GM21423 (cell line): ENCODE results near the gene NR1I2.
A peak's percentile ranks its signal among the peaks of the same experiment; 100 is the strongest.

Source experiments
- ATAC-seq: cut with Tn5 transposase; IDR thresholded peaks from one replicate; pipeline ENCODE4 v1.9.1; 2021; ENCODE audit warnings: mild to moderate bottlenecking, moderate library complexity; ENCODE audit not compliant: unreplicated experiment

NR1I2 gene

DNA sequence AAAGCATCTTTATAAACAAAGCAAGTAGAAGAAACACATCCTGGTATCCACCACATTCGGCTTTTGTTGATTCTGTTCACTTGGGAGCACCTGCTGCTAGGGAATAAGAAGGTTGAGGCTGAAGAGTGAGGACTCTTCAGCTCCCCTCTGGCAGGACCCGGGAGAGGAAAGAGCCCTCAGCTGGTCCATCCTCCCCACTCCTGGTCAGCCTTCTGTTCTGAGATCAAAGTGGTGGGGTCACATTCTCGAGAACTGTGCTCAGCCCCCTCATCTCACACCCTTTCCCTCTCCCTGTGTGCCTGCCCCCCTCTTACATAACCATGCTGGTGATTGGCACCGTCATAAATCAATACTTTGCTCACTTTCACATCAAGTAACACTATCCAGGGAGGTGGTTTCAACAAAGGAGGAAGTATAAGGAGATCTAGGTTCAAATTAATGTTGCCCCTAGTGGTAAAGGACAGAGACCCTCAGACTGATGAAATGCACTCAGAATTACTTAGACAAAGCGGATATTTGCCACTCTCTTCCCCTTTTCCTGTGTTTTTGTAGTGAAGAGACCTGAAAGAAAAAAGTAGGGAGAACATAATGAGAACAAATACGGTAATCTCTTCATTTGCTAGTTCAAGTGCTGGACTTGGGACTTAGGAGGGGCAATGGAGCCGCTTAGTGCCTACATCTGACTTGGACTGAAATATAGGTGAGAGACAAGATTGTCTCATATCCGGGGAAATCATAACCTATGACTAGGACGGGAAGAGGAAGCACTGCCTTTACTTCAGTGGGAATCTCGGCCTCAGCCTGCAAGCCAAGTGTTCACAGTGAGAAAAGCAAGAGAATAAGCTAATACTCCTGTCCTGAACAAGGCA, at the start of gene NR1I2:
Gene NR1I2 (plus strand): TSS at position 772 of the 869 bp plus-strand sequence.
- ATAC-seq = no peak

DNA sequence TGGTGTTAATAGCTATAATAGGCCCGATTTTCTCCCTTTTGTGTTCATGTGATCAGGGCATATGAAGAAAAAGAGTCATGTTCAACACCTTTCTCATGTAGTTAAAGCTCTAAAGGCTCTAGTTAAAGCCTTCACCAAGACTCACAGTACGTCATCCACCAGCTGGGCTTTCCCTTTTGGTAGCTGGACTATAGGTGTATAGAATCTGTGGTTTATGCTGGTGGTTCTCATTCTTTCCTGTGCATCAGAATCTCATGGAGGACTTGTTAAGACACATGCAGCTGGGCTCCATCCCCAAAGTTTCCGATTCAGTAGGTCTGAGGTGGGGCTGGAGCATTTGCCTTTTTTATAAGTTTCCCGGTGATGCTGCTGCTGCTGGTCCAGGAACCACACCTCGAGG, 48.1 kb upstream of the NR1I2 start:
- ATAC-seq = no peak

DNA sequence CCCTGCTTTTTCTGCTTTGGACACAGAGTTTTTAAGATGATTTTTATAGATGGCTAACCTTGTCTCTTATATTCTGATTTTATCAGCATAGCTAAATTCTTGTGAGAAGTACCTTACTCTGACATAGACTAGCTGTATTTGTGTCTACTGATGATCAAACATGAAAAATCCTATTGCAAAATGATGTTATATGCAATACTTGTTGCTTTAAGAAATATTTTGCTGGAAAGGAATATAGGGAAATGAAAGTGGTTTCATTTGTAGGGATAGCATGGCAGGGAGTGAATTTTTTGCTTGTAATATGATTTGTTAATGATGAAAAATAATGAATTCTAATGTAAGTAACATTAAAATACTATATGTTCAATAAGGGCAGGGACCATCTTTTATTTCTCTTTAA, 43.2 kb upstream of the NR1I2 start:
- ATAC-seq = no peak

DNA sequence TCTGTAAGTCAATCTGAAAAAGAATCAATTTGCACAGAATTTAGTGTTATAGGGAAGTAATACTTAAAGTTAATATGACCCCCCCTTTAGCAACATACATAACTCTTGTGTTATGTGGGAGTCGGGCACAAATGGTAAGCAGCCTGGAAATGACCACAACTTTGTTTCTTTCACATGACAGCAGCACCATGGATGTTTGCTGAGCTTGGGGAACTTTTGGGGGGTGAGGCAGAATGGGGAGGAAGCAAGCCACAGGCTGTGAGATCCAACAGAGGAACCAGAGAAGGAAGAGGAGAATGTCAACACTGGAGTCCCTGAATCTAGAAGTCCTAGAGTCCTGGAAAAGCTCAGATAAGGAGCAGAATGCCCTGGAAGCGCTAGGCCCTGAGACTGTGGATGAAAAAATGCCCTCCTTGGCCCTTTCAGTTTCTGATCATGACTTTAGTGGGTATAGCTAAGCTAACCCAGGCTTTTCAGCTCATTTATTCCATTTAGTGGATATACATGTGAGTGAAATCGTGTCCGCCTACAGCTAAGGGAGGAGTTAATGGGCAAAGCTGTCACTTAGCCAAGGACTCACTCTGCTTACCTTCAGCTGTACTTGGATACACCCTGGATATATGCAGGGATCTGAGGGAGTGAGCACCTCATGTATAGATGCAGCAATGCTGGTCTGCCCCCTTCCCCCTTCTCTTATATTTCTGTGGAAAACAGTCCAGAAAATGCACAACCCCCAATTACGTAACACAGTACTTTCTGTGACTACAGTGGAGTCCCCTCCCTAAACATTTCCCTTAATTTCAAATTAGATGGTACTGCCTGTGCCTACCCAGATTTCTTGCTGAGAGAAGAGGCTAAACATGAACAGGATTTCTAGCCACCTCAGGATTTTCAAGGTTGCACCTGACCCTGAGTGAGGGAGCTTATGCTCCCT, 40.0 kb upstream of the NR1I2 start:
- no peak for ATAC-seq

DNA sequence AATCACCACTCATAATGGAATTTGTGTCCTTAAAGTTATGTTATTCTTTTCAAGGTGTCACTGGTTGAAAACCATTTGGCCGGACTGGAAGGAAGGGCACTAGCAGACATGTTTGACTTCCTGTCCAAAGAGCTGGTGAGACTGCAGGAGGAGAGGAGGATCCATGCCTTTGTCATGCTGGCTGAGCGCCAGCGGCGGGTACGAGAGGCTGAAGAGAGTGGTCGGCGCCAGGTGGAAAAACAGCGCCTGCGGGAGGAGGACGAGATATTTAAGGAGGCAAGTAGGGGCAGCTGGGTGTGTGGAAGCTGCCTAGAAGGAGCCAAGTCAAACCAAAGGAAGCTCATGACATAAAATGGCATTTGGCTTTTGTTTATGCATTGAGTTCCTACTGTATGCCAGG, 38.0 kb upstream of the NR1I2 start:
- ATAC-seq = no peak

DNA sequence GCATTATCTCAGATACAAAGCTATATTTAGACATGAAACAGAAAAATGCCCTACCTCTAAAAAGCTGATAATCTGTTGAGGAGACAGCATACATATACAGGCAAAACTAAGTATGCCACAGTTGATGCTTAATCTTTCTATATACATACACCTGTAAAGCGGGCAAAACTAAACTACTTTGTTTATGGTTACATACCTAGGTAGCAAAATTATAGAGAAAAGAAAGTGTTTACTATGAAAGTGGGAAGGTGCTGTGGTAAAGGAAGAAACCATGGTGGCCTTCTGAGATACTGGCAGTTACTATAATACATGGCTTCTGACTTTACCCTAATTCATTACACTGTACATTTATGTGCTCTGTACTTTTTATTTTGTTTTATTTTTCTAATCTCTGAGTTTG, 36.0 kb upstream of the NR1I2 start:
- no peak for ATAC-seq

DNA sequence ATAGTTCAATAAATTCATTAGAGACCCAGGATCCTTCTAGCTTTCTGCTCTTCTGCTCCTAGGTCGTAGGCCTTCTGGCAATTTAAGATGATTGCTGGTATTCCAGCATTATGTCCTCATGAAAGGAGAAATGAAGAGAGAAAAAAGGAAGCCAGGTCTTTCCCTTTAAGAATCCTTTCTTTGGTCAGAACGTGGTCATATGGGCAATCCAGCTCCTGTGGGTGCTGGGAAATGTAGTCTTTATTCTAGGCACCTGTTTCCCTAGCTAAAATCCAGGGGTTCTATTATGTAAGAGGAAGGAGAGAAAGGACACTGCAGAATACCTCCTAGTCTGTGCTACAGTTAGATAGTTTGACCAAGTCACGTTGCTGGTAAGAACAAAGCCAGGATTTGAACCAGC, 35.5 kb upstream of the NR1I2 start:
- ATAC-seq = no peak

DNA sequence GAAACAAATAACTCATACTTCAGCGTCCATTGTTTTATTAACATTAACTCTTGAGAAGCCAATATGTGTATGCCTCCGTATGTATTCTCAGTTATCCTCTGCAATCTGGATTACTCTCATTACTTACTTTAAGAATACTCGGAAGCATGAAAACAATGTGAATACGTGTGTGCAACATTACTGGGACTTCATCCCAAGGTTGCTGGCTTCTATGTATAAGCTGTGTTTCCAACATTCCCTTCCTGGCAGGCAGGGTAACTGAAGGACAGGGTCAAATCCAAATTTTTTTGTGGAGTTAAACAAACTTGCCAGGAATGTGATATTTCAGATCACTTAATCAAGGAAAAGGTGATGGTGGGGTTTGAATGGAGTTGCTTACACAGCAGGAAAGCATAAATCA, 34.5 kb upstream of the NR1I2 start:
- ATAC-seq = no peak

DNA sequence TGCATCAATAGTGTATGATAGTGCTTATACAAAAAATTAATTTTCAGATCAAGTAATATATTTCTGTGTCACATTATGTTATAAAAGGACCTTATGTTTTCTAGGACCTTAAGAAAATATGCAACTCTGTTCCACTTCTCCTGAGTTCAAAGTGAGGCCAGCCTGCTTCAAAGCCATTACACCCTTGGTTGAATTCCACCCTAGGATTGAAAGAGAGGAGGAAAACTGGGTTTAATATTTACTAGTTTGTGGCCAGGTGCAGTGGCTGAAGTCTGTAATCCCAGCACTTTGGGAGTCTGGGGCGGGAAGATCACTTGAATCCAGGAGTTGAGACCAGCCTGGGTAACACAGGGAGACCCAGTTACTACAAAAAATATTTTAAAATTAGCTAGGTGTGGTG, 32.9 kb upstream of the NR1I2 start:
- no peak for ATAC-seq

DNA sequence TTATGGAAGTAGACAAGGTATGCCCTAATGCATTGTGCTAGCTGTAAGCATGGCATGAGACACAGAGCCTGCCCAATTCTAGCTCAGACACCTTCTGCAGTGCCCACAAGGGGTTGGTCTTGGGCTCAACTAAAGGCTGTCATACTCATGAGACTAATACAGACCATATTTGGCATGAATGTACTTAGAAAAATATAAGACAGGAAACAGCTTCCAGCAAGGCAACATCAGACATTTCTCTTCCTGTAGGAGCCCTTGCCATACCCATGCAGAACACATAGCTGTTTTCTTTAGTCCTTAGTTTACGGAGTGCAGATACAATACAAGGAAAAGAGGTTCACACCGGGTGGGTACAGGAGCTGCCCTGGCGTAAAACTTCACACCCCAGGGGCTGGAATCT, 30.5 kb upstream of the NR1I2 start:
- no peak for ATAC-seq

DNA sequence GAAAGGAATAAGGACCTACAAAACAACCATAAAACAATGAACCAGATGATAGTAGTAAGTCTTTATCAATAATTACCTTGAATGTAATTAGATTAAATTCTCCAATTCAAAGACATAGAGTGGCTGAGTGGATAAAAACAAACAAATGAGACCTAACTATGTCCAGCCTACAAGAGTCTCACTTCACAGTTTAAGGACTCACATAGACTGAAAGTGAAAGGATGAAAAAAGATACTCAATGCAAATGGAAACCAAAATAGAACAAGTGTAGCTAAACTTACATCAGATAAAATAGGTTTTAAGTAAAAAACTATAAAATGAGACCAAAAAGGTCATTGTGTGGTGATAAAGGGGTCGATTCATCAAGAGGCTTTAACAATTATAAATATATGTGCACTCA, 21.9 kb upstream of the NR1I2 start:
- ATAC-seq = peak; percentile 74

DNA sequence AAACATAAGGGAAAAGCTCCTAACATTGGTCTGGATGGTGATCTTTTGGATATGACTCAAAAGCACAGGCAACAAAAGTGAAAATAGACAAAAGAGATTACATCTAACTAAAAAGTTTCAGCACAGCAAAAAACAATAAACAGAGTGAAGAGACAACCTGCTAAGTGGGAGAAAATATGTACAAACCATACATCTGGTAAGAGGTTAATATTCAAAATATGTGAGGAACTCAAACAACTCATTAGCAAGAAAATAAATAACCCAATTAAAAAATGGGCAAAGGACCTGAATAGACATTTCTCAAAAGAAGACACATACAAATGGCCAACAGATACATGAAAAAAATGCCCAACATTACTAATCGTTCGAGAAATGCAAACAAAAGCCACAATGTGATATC, 19.0 kb upstream of the NR1I2 start:
- ATAC-seq = no peak

DNA sequence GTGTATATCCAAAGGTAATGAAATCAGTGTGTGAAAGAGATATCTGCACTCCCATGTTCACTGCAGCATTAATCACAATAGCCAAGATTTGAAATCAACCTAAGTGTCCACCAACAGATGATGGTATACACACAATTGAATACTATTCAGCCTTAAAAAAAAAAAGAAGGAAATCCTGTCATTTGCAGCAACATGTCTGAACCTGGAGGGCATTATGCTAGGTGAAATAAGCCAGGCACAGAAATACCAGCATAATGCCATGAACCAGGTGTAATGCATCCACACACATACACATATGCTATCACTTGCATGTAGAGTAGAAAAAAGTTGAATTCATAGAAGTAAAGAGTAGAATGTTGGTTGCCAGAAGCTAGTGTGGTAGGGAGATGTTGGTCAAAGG, 18.4 kb upstream of the NR1I2 start:
- no peak for ATAC-seq

DNA sequence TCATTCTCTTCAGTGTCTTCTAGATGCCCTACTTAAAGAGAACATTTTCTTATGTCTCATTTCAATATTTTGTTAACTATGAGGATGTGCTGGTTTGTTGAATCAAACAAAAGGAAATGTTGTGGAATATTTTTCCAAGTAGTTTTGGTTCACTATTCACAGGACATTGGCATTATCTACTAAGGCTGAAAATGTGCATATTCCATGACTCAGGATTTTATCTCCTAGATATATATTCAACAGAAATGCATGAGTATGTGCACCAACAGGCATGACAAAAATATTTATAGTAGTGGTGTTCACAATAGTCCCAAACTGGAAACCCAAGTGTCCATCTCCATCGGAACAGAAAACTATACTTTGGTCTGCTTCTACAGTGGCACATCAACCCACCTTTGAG, 16.7 kb upstream of the NR1I2 start:
- no peak for ATAC-seq

DNA sequence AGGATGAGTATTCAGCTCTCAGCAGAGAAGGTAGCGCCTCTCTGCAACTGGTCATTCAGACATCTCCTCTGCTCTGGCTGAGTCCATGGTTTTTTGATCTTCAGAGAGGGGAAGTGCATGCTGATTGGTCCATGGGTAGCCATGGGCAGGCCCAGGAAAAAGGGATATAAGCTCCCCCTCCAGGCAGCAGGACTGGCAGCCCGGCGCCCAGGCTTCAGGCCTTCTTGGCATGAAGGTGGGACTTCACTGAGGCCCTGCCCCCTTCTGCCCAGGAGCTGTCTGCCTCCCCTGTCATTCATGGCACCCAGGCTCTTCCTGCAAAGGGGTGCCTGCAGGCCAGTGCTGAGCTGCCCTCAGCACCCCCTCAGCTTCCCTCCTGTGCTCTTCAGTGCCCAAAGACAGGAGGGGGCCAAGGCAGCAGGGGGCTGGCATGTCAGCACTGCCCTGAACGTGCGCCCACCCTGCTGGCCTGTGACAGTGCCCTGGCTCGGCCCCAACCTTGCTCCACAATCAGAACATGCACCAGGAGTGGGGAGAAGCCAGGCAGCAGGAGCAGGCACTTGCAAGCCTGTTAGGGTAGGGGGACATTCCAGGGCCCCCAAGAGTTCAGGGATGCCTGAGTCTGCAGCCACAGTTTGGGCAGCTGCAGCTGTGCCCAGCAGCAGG, 13.8 kb upstream of the NR1I2 start:
- no peak for ATAC-seq

DNA sequence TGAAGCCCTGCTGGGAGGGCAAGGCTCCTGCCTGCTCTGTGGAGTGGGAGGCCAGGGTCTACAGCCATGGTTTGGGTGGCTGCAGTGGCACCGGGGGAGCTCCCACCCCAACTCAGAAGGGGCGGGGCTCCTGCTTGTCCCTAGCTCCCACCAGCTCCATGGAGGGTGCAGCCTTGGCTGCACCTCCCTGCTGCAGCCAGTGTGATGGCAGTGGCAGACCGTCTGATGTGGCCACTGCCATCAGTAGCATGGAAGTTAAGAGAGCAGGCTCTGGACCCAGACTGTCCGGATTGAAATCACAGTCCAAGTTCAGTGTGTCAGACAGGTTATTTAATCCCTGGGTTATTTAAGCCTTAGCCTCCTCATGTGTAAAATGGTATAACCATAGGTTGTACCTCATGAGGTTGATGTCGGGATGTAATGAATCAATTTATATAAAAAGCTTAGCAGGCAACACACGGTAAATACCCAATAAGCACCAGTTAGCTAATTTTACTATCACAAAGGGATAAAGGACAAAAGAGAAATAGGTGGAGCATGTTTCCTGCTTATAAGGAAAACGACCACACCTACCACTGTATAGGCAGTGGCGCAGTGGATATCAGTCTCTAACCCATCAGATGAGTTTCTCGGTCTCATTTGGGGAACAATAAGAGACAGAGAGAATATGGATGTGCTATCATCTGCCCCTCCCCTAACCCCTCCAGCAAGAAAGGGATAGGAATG, 13.1 kb upstream of the NR1I2 start:
- no peak for ATAC-seq

DNA sequence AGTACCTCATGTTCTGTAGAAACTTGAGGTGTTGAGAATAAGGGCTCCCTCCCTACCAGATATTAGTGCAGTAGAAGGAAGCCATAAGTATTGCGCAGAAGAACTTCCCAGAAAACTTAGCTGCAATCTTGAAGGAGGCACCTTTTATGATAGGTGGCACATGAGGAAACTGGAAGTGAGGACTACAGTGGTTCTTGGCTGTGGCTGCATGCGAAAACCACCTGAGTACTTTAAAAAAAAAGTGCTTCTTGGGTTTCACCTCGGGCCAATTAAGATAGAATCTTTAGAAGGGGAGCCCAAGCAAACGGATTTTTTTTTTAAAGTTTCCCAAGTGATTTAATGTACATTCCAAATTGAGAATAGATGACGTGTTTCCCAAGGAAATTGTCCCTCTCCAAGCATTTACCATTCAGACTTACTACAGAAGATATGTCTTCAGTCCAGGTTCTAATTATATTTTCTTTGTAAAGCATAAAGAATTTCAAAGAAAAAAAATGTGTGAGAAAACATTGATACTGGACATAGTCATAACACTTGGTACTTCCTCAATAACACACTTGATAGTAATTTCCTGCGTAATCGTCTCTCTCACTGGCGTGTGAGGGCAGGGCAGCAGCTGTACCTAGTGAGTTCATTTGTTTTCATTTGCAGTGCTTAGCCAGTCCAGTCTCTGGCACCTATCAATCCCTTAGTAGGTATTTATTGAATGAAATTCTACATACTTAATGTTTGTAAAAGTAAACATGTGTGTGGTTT, 12.3 kb upstream of the NR1I2 start:
- no peak for ATAC-seq

DNA sequence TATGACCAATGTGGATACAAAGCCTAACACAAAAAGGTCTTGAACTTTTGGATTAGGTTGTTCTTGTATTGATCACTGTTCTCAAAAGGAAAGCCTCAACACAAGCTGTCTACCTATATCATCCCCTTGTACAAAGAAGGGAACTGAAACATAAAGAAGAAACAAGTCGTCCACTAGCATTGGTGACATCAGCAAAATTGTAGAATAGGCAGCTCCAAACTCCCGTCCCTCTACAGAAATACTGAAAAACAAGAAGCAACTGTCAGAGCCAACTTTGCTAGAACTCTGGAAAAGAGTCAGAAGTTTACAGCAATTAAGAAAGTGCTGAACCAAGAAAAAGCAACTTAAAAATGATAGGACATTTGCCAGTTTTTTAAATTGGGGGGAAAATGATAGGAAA, 7.5 kb upstream of the NR1I2 start:
- peak; percentile 83 for ATAC-seq

DNA sequence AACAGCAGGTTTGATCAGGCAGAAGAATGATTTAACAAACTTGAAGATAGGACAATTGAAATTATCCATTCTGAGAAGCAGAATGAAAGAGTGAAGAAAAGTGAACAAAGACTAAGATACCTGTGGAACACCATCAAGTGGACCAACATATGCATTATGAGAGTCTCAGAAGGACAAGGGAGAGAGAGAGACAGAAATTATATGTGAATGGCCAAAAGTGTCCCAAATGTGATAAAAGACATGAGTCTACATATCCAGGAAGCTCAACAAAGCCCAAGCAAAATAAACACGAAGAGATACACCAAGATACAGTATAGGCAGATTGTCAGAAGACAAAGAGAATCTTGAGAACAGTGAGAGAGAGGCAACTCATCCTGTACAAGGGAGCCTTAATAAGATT, 5.6 kb upstream of the NR1I2 start:
- no peak for ATAC-seq

DNA sequence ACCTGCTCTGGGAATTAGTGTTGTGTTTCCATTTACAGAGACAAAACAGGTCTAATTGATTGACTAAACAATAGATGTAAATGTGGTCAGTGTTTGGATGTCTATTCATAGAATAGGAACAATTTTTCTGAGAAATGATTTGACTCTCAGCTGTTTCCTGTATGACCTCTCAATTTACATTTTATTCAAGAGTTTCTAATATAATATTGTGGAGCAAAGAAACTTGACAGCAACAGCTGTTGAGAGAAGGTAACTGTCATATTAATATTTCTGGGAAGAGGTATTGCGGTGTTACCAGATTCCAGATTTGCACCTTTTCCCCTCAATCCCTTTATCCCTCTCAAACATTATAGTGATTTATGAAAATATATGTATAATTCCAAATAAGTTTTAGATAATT, 3.7 kb upstream of the NR1I2 start:
- no peak for ATAC-seq
